HCEC 1CT (cell line): ENCODE results near the gene NTN1.
"Not testable (repeated sequence)": the region's sequence is repeated elsewhere in the genome, so short reads cannot be mapped to it uniquely, and the experiment has no call there.

Experiments used
- DNase-seq: peaks from one replicate; pipeline ENCODE4 v3.0.0-alpha.2; 2017

NTN1 gene

GRCh38 chr17:9125722-9126121, 104.4 kb downstream of the NTN1 start:
- DNase-seq, result no peak

- DNase-seq, result no peak
Measured at GRCh38 chr17:9127340-9127739, 106.0 kb downstream of the NTN1 start.

GRCh38 chr17:9131371-9131770, 110.1 kb downstream of the NTN1 start:
- DNase-seq, result no peak

- DNase-seq, result no peak
Measured at GRCh38 chr17:9132291-9132690, 111.0 kb downstream of the NTN1 start.

GRCh38 chr17:9132944-9133610, 111.8 kb downstream of the NTN1 start:
- DNase-seq, result no peak

- no peak for DNase-seq
Measured at GRCh38 chr17:9138161-9138717, 116.9 kb downstream of the NTN1 start.

- no peak for DNase-seq
Measured at GRCh38 chr17:9139695-9140094, 118.4 kb downstream of the NTN1 start.

- no peak for DNase-seq
Measured at GRCh38 chr17:9140550-9141424, 119.5 kb downstream of the NTN1 start.

- DNase-seq, result no peak
Measured at GRCh38 chr17:9141425-9141753, 120.1 kb downstream of the NTN1 start.

GRCh38 chr17:9142772-9143494, 121.6 kb downstream of the NTN1 start:
- DNase-seq, result no peak

- no peak for DNase-seq
Measured at GRCh38 chr17:9144502-9145249, 123.4 kb downstream of the NTN1 start.

GRCh38 chr17:9146064-9146463, 124.8 kb downstream of the NTN1 start:
- DNase-seq, result no peak

- no peak for DNase-seq
Measured at GRCh38 chr17:9148905-9149525, 127.7 kb downstream of the NTN1 start.

GRCh38 chr17:9150446-9151090, 129.3 kb downstream of the NTN1 start:
- DNase-seq, result no peak

- no peak for DNase-seq
Measured at GRCh38 chr17:9151091-9151490, 129.8 kb downstream of the NTN1 start.

GRCh38 chr17:9151740-9152139, 130.4 kb downstream of the NTN1 start:
- DNase-seq, result not testable (repeated sequence)

GRCh38 chr17:9158544-9159452, 137.5 kb downstream of the NTN1 start:
- no peak for DNase-seq

- DNase-seq, result no peak
Measured at GRCh38 chr17:9162275-9162985, 141.1 kb downstream of the NTN1 start.

- no peak for DNase-seq
Measured at GRCh38 chr17:9166788-9167187, 145.5 kb downstream of the NTN1 start.

- DNase-seq, result no peak
Measured at GRCh38 chr17:9167379-9167778, 146.1 kb downstream of the NTN1 start.
